ENCODE measurements around the gene ACTL7B.

ACTL7B gene

GRCh38 chr9:108876425-108876824 is 20.6 kb upstream of the ACTL7B start:
- no peak for DNase-seq
- in situ Hi-C loops (cut with HindIII; ENCODE audit: low pct_ligation_motif_present, low pct_unique_long_range_greater_than_20kb, low sequenced_read_pairs) = no loop called here

GRCh38 chr9:108874058-108874788 is 18.4 kb upstream of the ACTL7B start:
- in situ Hi-C loops (cut with HindIII; ENCODE audit: low pct_ligation_motif_present, low pct_unique_long_range_greater_than_20kb, low sequenced_read_pairs) = no loop called here
- DNase-seq = no peak

- in situ Hi-C loops (cut with HindIII; ENCODE audit: low pct_ligation_motif_present, low pct_unique_long_range_greater_than_20kb, low sequenced_read_pairs) = no loop called here
- peak; percentile 66 for DNase-seq
Observed at GRCh38 chr9:108869092-108869725, 13.4 kb upstream of the ACTL7B start.

GRCh38 chr9:108867829-108868228 is 12.0 kb upstream of the ACTL7B start:
- in situ Hi-C loops (cut with HindIII; ENCODE audit: low pct_ligation_motif_present, low pct_unique_long_range_greater_than_20kb, low sequenced_read_pairs) = no loop called here
- no peak for DNase-seq

GRCh38 chr9:108867116-108867515 is 11.3 kb upstream of the ACTL7B start:
- in situ Hi-C loops (cut with HindIII; ENCODE audit: low pct_ligation_motif_present, low pct_unique_long_range_greater_than_20kb, low sequenced_read_pairs) = no loop called here
- no peak for DNase-seq

- in situ Hi-C loops (cut with HindIII; ENCODE audit: low pct_ligation_motif_present, low pct_unique_long_range_greater_than_20kb, low sequenced_read_pairs) = no loop called here
- DNase-seq = no peak
Observed at GRCh38 chr9:108866001-108866420, 10.2 kb upstream of the ACTL7B start.

GRCh38 chr9:108865037-108865436 is 9.3 kb upstream of the ACTL7B start:
- DNase-seq = no peak
- in situ Hi-C loops (cut with HindIII; ENCODE audit: low pct_ligation_motif_present, low pct_unique_long_range_greater_than_20kb, low sequenced_read_pairs) = no loop called here

GRCh38 chr9:108864446-108864845 is 8.7 kb upstream of the ACTL7B start:
- in situ Hi-C loops (cut with HindIII; ENCODE audit: low pct_ligation_motif_present, low pct_unique_long_range_greater_than_20kb, low sequenced_read_pairs) = no loop called here
- DNase-seq = no peak

- DNase-seq = no peak
- in situ Hi-C loops (cut with HindIII; ENCODE audit: low pct_ligation_motif_present, low pct_unique_long_range_greater_than_20kb, low sequenced_read_pairs) = no loop called here
Observed at GRCh38 chr9:108863891-108864290, 8.1 kb upstream of the ACTL7B start.

- in situ Hi-C loops (cut with HindIII; ENCODE audit: low pct_ligation_motif_present, low pct_unique_long_range_greater_than_20kb, low sequenced_read_pairs) = no loop called here
Observed at GRCh38 chr9:108861997-108862396, 6.2 kb upstream of the ACTL7B start, which contains the start of gene ACTL7A. ACTL7A (plus strand) TSS chr9:108862266; CDS start chr9:108862323, 57 bp downstream.

GRCh38 chr9:108861464-108861863 is 5.7 kb upstream of the ACTL7B start:
- in situ Hi-C loops (cut with HindIII; ENCODE audit: low pct_ligation_motif_present, low pct_unique_long_range_greater_than_20kb, low sequenced_read_pairs) = no loop called here
- no peak for DNase-seq

More at GRCh38 chr9:108861997-108862396, 6.2 kb upstream of the ACTL7B start, which contains the start of gene ACTL7A:
- no peak for DNase-seq

- in situ Hi-C loops (cut with HindIII; ENCODE audit: low pct_ligation_motif_present, low pct_unique_long_range_greater_than_20kb, low sequenced_read_pairs) = no loop called here
- DNase-seq = no peak
Observed at GRCh38 chr9:108860764-108861163, 5.0 kb upstream of the ACTL7B start.

GRCh38 chr9:108860354-108860753 is 4.6 kb upstream of the ACTL7B start:
- in situ Hi-C loops (cut with HindIII; ENCODE audit: low pct_ligation_motif_present, low pct_unique_long_range_greater_than_20kb, low sequenced_read_pairs) = no loop called here

GRCh38 chr9:108859459-108860114 is 3.8 kb upstream of the ACTL7B start:
- in situ Hi-C loops (cut with HindIII; ENCODE audit: low pct_ligation_motif_present, low pct_unique_long_range_greater_than_20kb, low sequenced_read_pairs) = no loop called here
- DNase-seq = no peak

More at GRCh38 chr9:108860354-108860753, 4.6 kb upstream of the ACTL7B start:
- DNase-seq = no peak

GRCh38 chr9:108857572-108857971 is 1.8 kb upstream of the ACTL7B start:
- in situ Hi-C loops (cut with HindIII; ENCODE audit: low pct_ligation_motif_present, low pct_unique_long_range_greater_than_20kb, low sequenced_read_pairs) = no loop called here
- DNase-seq = no peak

GRCh38 chr9:108855529-108855886 is 278 bp downstream of the ACTL7B start:
- in situ Hi-C loops (cut with HindIII; ENCODE audit: low pct_ligation_motif_present, low pct_unique_long_range_greater_than_20kb, low sequenced_read_pairs) = no loop called here
- no peak for DNase-seq

- DNase-seq = no peak
- in situ Hi-C loops (cut with HindIII; ENCODE audit: low pct_ligation_motif_present, low pct_unique_long_range_greater_than_20kb, low sequenced_read_pairs) = no loop called here
Observed at GRCh38 chr9:108854641-108855528, 901 bp downstream of the ACTL7B start.

- in situ Hi-C loops (cut with HindIII; ENCODE audit: low pct_ligation_motif_present, low pct_unique_long_range_greater_than_20kb, low sequenced_read_pairs) = no loop called here
- DNase-seq = no peak
Observed at GRCh38 chr9:108854094-108854493, 1.7 kb downstream of the ACTL7B start.

GRCh38 chr9:108852079-108852478 is 3.7 kb downstream of the ACTL7B start:
- no peak for DNase-seq
- in situ Hi-C loops (cut with HindIII; ENCODE audit: low pct_ligation_motif_present, low pct_unique_long_range_greater_than_20kb, low sequenced_read_pairs) = no loop called here
